Prostate gland (tissue), 2 donors: ENCODE measurements around the gene NR6A1. TPM values are rescaled to one million over a fixed set of nuclear protein-coding genes. Genes with fewer than 3 reads are reported as not detected.

Experiments
- DNase-seq: peaks from one replicate; pipeline ENCODE4 v3.0.0-alpha.2; 2019; ENCODE audit warnings: low spot score
- H3K27ac ChIP-seq, 2 donors: fragments of 200-600 bp; sonication (generic); 2 replicates each; pipeline ENCODE4 v1.5.1; 2017 to 2019
- H3K27me3 ChIP-seq: fragments of 200-600 bp; sonication (generic); replicated peaks from 2 replicates; pipeline ENCODE4 v1.5.1; 2019; ENCODE audit not compliant: insufficient read depth
- H3K36me3 ChIP-seq, 2 donors: fragments of 200-600 bp; sonication (generic); 1 replicate in 1 of 2; 2 replicates in 1 of 2; pipeline versions ENCODE4 v1.5.1 to v1.8.1; 2017 to 2019
- H3K4me1 ChIP-seq: fragments of 200-600 bp; sonication (generic); replicated peaks from 2 replicates; pipeline ENCODE4 v1.5.1; 2019
- H3K4me3 ChIP-seq, 2 donors: fragments of 200-600 bp; sonication (generic); 2 replicates each; pipeline ENCODE4 v1.5.1; 2017 to 2019
- H3K9me3 ChIP-seq: fragments of 200-600 bp; sonication (generic); 2 replicates; pipeline ENCODE4 v1.5.1; 2017
- POLR2A ChIP-seq: fragments of 450-650 bp; IDR thresholded peaks from one replicate; pipeline ENCODE4 v1.6.1; 2016; ENCODE audit warnings: antibody characterized with exemption, mild to moderate bottlenecking
- POLR2AphosphoS5 ChIP-seq: sonication (generic); formaldehyde crosslinking; IDR thresholded peaks from one replicate; pipeline ENCODE4 v1.6.1; 2017; ENCODE audit warnings: antibody characterized with exemption
- WGBS: methylation state at CpG from one replicate; pipeline ENCODE4 v1.1.5; 2018; 5-methylcytosine and 5-hydroxymethylcytosine counted together
- intact Hi-C: fragments of 100-400 bp; cut with DNase I; formaldehyde crosslinking; loops from one replicate; pipeline ENCODE4 v1.14.2; 2022
- total RNA-seq, 2 donors: library from RNA; depleted of rRNA; stranded (reverse); fragments of >200 nt; gene quantifications; one replicate each; pipeline ENCODE4 v1.1.0, GENCODE V29; 2016
- TF ChIP-seq, protein P1 (sequence below), 4 experiments: fragments of 200-600 bp in 2 of 4; fragments of 450-650 bp in 2 of 4; sonication (generic) in 2 of 4; IDR thresholded peaks; 1 replicate in 3 of 4; 2 replicates in 1 of 4; pipeline ENCODE4 v1.5.1; 2016 to 2019; ENCODE audit warnings: antibody characterized with exemption in 4 of 4, mild to moderate bottlenecking in 2 of 4, moderate library complexity in 2 of 4

Gene NR6A1
- total RNA-seq, 2 donors from 2014 or later, result 1.3 to 53.7 TPM

DNA sequence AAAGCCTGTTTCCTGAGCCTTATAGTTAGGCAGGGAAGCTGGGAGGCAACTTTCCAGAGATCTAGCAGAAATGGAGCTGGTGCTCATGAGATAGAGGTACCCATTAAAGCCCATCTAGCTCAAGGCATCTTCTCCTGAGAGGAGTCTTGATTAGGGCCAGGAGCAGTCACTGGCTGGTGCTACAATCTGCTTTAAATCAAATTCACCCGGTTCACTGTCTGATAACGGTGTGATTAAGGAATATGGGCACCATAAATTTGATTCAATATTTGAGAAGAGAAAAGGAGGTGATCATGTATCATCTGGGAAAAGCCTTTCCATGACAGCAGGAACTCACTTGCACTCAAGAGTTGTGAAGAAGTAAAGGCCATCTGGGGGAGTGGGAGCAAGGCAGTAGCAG is 240.0 kb downstream of the NR6A1 start:
- intact Hi-C loops, result no loop called here
- WGBS, result 75% methylated on average over 2 of the region's 2 CpGs
- H3K27me3 ChIP-seq, result no peaks in the 10 kb centered on the region

DNA sequence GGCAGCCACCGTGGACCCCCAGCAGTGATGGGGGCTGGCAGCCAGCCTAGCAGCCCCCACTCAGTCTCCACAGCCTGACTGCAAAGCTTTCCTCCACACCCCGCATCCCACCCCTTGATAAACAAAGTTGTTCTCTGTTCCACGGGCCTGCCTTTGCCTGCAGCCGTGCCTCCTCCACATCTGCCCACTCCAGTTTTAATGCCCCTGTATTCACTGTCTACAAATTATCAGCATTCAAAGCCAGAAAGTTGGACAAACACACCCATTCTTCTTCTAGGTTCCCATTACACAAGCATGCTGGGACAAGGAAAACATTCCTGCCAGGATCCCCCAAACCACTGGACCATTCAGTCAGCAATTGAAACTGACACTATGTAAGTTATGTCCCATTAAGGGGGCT is 240.9 kb downstream of the NR6A1 start:
- Histone ChIP-seq H3K4me1 (no peaks in the 10 kb centered on the region), H3K9me3 (no peaks in the 10 kb centered on the region), H3K27me3 (no peaks in the 10 kb centered on the region), H3K36me3 (no peaks in the 10 kb centered on the region), H3K4me3 (no peak overlapping the region), H3K27ac (no peak overlapping the region)
- intact Hi-C loops, result no loop called here
- WGBS, result 32% methylated on average over 4 of the region's 4 CpGs
- TF ChIP-seq POLR2AphosphoS5 (no peak), POLR2A (no peak)
- TF ChIP-seq, protein P1, sequence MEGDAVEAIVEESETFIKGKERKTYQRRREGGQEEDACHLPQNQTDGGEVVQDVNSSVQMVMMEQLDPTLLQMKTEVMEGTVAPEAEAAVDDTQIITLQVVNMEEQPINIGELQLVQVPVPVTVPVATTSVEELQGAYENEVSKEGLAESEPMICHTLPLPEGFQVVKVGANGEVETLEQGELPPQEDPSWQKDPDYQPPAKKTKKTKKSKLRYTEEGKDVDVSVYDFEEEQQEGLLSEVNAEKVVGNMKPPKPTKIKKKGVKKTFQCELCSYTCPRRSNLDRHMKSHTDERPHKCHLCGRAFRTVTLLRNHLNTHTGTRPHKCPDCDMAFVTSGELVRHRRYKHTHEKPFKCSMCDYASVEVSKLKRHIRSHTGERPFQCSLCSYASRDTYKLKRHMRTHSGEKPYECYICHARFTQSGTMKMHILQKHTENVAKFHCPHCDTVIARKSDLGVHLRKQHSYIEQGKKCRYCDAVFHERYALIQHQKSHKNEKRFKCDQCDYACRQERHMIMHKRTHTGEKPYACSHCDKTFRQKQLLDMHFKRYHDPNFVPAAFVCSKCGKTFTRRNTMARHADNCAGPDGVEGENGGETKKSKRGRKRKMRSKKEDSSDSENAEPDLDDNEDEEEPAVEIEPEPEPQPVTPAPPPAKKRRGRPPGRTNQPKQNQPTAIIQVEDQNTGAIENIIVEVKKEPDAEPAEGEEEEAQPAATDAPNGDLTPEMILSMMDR (IDR thresholded peaks at IDR 0.05), result no peak
- DNase-seq, result no peak

More for the DNA sequence above, 240.0 kb downstream of the NR6A1 start:
- Histone ChIP-seq H3K27ac (no peak overlapping the region), H3K9me3 (no peaks in the 10 kb centered on the region), H3K36me3 (no peaks in the 10 kb centered on the region), H3K4me3 (no peak overlapping the region), H3K4me1 (no peaks in the 10 kb centered on the region)
- DNase-seq, result no peak
- TF ChIP-seq POLR2A (no peak), POLR2AphosphoS5 (no peak)
- TF ChIP-seq, protein P1 (IDR thresholded peaks at IDR 0.05), result no peak

DNA sequence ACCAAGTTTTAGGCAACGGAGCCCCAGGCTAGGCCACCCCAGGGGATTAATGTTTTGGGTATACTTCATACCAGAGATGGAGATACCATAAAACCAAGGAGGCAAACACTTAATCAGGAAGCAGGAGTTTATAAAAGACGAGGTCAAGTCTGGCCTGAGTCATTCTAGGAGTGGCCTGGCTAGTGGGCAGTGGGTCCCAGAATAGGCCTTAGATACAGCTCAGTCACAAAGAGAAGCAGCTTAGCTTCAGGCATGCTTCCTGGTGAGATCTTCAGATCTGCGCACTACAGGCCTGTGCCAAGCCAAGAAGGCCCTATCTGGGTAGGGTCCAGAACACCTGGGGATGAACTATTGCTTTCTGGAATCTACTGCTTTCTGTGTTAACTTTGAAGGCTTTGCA is 243.3 kb downstream of the NR6A1 start:
- TF ChIP-seq, protein P1 (IDR thresholded peaks at IDR 0.05), result no peak
- TF ChIP-seq POLR2A (no peak), POLR2AphosphoS5 (no peak)
- no peaks in the 10 kb centered on the region for H3K4me1 ChIP-seq
- WGBS, result 84% methylated on average over 3 of the region's 3 CpGs
- intact Hi-C loops, result no loop called here
- no peaks in the 10 kb centered on the region for H3K36me3 ChIP-seq
- H3K27me3 ChIP-seq, result no peaks in the 10 kb centered on the region
- no peak overlapping the region for H3K4me3 ChIP-seq
- H3K27ac ChIP-seq, result no peak overlapping the region
- no peak for DNase-seq
- no peaks in the 10 kb centered on the region for H3K9me3 ChIP-seq

DNA sequence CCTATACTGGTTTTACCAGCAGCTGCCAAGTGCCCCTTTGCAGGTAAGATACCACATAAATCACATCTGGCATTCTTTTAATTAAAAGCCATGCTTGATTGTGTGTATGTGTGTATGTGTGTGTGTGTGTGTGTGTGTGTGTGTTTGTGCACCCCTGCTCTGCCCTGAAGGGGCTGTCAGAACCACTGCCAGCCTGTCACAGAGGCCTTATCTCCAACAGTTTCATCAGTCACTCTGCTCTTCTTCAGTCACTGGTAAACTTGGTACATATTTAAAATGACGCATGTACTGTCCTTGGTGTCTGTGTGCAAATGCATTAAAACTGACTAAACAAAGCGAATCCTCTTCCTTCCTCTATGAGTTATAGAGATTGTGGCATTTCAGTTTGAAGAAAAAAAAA is 244.9 kb downstream of the NR6A1 start:
- Histone ChIP-seq H3K27ac (no peak overlapping the region), H3K9me3 (no peaks in the 10 kb centered on the region), H3K4me3 (no peak overlapping the region), H3K4me1 (no peaks in the 10 kb centered on the region), H3K36me3 (no peaks in the 10 kb centered on the region), H3K27me3 (no peaks in the 10 kb centered on the region)
- DNase-seq, result no peak
- intact Hi-C loops, result no loop called here
- WGBS, result 98% methylated on average over 2 of the region's 2 CpGs
- TF ChIP-seq, protein P1 (IDR thresholded peaks at IDR 0.05), result no peak
- TF ChIP-seq POLR2A, result no peak

DNA sequence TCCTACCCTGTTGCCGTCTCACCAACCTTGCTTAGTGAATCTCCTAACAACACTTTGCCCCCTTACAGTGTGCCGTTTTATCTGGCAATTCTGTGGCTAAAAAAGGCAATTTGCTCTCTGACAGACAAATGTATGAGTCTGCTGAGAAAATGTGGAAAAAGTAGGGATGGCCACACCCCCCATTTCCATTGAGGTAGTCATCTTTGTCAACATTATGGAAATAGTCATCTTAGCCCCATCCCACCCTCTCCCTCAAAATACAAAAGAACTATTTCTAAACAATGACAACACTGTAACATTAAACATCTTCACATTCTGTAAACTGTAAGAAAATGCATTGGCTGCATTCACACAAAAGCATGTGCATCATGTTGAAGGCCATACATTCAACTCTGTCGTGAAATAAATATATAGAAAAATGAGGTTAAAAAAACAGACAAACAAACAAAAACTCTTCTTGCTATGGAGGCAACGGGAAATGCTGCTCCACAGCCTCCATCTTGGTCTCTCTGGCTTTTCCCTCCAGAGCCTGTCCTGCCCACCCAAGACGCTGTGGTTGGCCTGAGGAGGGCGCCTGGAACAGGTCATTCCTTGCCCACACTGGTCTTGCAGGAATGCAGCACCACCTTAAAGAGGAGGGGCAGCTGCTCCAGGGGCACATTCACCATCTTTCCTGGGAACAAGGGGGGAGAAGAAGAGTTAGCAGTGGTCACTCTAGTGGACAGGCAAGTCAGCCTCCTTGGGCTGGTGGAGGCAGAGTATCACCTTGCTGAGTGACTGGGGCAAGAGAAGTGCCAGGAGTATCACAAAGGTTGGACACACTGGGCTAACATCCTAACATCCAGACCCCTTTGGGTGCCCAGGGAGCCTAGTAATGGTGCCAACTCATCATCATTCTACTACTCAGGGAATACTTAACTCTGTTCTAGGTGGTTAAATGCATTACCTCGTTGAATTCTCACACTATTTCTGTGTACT is 248.7 kb downstream of the NR6A1 start:
- Histone ChIP-seq H3K27ac (no peak overlapping the region), H3K9me3 (no peaks in the 10 kb centered on the region), H3K4me1 (no peaks in the 10 kb centered on the region), H3K4me3 (no peak overlapping the region), H3K27me3 (no peaks in the 10 kb centered on the region), H3K36me3 (no peaks in the 10 kb centered on the region)
- intact Hi-C loops, result no loop called here
- no peak for DNase-seq
- TF ChIP-seq POLR2A (no peak), POLR2AphosphoS5 (no peak)
- TF ChIP-seq, protein P1 (IDR thresholded peaks at IDR 0.05), result no peak
- WGBS, result 77% methylated on average over 7 of the region's 7 CpGs
